Measurements from ENCODE around the gene ICAM3. TPM values are rescaled to one million over a fixed set of nuclear protein-coding genes. Genes with fewer than 3 reads are reported as not detected.

ICAM3 gene
- total RNA-seq, 4 donors from 2014 or later: 2.9 to 10.9 (median 5.2) TPM

GRCh38 chr19:10291554-10292205 lies 47.7 kb downstream of the ICAM3 start:
- Histone ChIP-seq H3K4me3 (peak overlapping the region; percentile 39 to 60 (median 47)), H3K27ac (replicated peaks in 1 of 4) (peak overlapping the region in 1 of 4 donors; percentile 22), H3K27me3 (peaks cover 16 to 100% (median 96%) of the 10 kb centered on the region in 4 donors), H3K36me3 (no peaks in the 10 kb centered on the region), H3K9me3 (no peaks in the 10 kb centered on the region), H3K4me1 (peaks cover 65 to 96% (median 91%) of the 10 kb centered on the region in 4 donors)
- 2% methylated on average over 28 of the region's 49 CpGs for WGBS
- no peak for DNase-seq (ENCODE audit: extremely low spot score)
- intact Hi-C loops (cut with DNase I): no loop called here
- TF ChIP-seq POLR2A (IDR thresholded peaks at IDR 0.05; ENCODE audit: low read depth): no peak
- TF ChIP-seq EP300 (IDR thresholded peaks at IDR 0.05): no peak
- no peak for TF ChIP-seq POLR2AphosphoS5 (IDR thresholded peaks at IDR 0.05)

- peaks cover 70 to 99% (median 91%) of the 10 kb centered on the region in 4 donors for H3K4me1 ChIP-seq
- TF ChIP-seq POLR2A (IDR thresholded peaks at IDR 0.05; ENCODE audit: low read depth): no peak
- no peak for TF ChIP-seq POLR2AphosphoS5 (IDR thresholded peaks at IDR 0.05)
- TF ChIP-seq CTCF (IDR thresholded peaks at IDR 0.05): no peak
- TF ChIP-seq EP300 (IDR thresholded peaks at IDR 0.05): no peak
- H3K27ac ChIP-seq (replicated peaks in 1 of 4): no peak overlapping the region
- H3K9me3 ChIP-seq: no peaks in the 10 kb centered on the region
- intact Hi-C loops (cut with DNase I): no loop called here
- H3K27me3 ChIP-seq: peaks cover 16 to 98% (median 91%) of the 10 kb centered on the region in 4 donors
- no peak for DNase-seq (ENCODE audit: extremely low spot score)
- peak overlapping the region; percentile 39 to 60 (median 47) for H3K4me3 ChIP-seq
- WGBS: 2% methylated on average over 27 of the region's 57 CpGs
- H3K36me3 ChIP-seq: peaks cover 0 to 1% (median 0%) of the 10 kb centered on the region in 4 donors
Observed at GRCh38 chr19:10290876-10291553, 48.4 kb downstream of the ICAM3 start.

- H3K9me3 ChIP-seq: no peaks in the 10 kb centered on the region
- DNase-seq (ENCODE audit: extremely low spot score): no peak
- TF ChIP-seq CTCF (IDR thresholded peaks at IDR 0.05) (no peak), EP300 (IDR thresholded peaks at IDR 0.05) (no peak), POLR2A (IDR thresholded peaks at IDR 0.05; ENCODE audit: low read depth) (no peak), POLR2AphosphoS5 (IDR thresholded peaks at IDR 0.05) (no peak)
- peaks cover 0 to 7% (median 2%) of the 10 kb centered on the region in 4 donors for H3K36me3 ChIP-seq
- intact Hi-C loops (cut with DNase I): no loop called here
- WGBS: 1% methylated on average over 30 of the region's 30 CpGs
- peaks cover 16 to 98% (median 85%) of the 10 kb centered on the region in 4 donors for H3K27me3 ChIP-seq
- no peak overlapping the region for H3K27ac ChIP-seq (replicated peaks in 1 of 4)
- H3K4me3 ChIP-seq: peak overlapping the region; percentile 39 to 60 (median 47)
- H3K4me1 ChIP-seq: peaks cover 71 to 99% (median 87%) of the 10 kb centered on the region in 4 donors
Observed at GRCh38 chr19:10290357-10290875, 49.0 kb downstream of the ICAM3 start.

- TF ChIP-seq CTCF (IDR thresholded peaks at IDR 0.05) (no peak), POLR2AphosphoS5 (IDR thresholded peaks at IDR 0.05) (no peak), EP300 (IDR thresholded peaks at IDR 0.05) (no peak), POLR2A (IDR thresholded peaks at IDR 0.05; ENCODE audit: low read depth) (no peak)
- intact Hi-C loops (cut with DNase I): no loop called here
- Histone ChIP-seq H3K27ac (replicated peaks in 1 of 4) (no peak within 1 kb of the TSS), H3K36me3 (peaks cover under 1 to 12% (median 5%) of the 10 kb centered on the region in 4 donors), H3K9me3 (no peaks in the 10 kb centered on the region), H3K27me3 (peaks cover 16 to 98% (median 80%) of the 10 kb centered on the region in 4 donors), H3K4me1 (peaks cover 66 to 94% (median 82%) of the 10 kb centered on the region in 4 donors), H3K4me3 (peak within 1 kb of the TSS; percentile 39 to 60 (median 47))
- DNase-seq (ENCODE audit: extremely low spot score): no peak
- WGBS: 2% methylated on average over 9 of the region's 45 CpGs
Observed at GRCh38 chr19:10289836-10290356, 49.5 kb downstream of the ICAM3 start, which contains the start of gene ICAM5. Gene ICAM5 (plus strand): TSS chr19:10289952. CDS start chr19:10290044, 92 bp downstream.

All from esophagus muscularis mucosa (tissue), 4 donors.